K562 (cell line): Measurements from ENCODE around the gene GRHPR. TPM values are rescaled to one million over a fixed set of nuclear protein-coding genes. Genes with fewer than 3 reads are reported as not detected.

Experiments used
- ATAC-seq: fragments of 200-7000 bp; cut with Tn5 transposase; 3 replicates; pipeline ENCODE4 v1.9.1; 2020; ENCODE audit warnings: moderate library complexity
- BruUV-seq: library from RNA; stranded (reverse); fragments of 400-500 nt; replicated peaks from 2 replicates; lab custom pipeline; 2021; lab: Mats Ljungman, UMichigan
- CTCF ChIA-PET: fragments of 300-600 bp; formaldehyde crosslinking; extraction: SDS; loops from one replicate; lab custom pipeline; 2021; ENCODE audit warnings: low intra/inter-chr PET ratio; lab: Yijun Ruan, JAX
- POLR2A ChIA-PET: fragments of 300-600, 350-650 bp; sonication (Branson Sonifier 250); formaldehyde crosslinking; extraction: SDS; loops from one replicate; lab custom pipeline; 2021; ENCODE audit warnings: antibody characterized with exemption, inconsistent platforms; lab: Yijun Ruan, JAX
- DNase-seq, 4 experiments: peaks; one replicate each; pipeline versions ENCODE4 v3.0.0 to v3.0.0-alpha.2; 2011 to 2018; ENCODE audit warnings: low spot score in 3 of 4, mixed read lengths in 3 of 4; ENCODE audit errors: extremely low read depth in 1 of 4
- FAIRE-seq: peaks from 2 replicates; lab custom pipeline; 2011; peaks lifted over from hg19 to GRCh38; lab: Jason Lieb, UNC
- H2AFZ ChIP-seq: 2 replicates; pipeline ENCODE4 v1.6.0; 2011; ENCODE audit warnings: low read depth, low read length, control low read depth, inconsistent platforms
- H3K27ac ChIP-seq: fragments of 200-600 bp; 3 replicates; pipeline ENCODE4 v1.8.0; 2011; ENCODE audit warnings: low read depth, mild to moderate bottlenecking, control low read depth, inconsistent platforms, low read length, moderate library complexity, mixed read lengths; ENCODE audit errors: extremely low read depth
- H3K27me3 ChIP-seq, 2 experiments: fragments of 300-600 bp in 1 of 2; 2 replicates in 1 of 2; 3 replicates in 1 of 2; pipeline versions ENCODE4 v1.6.0 to v1.8.0; 2011; ENCODE audit warnings: inconsistent platforms in 2 of 2, low read length in 2 of 2, mild to moderate bottlenecking in 1 of 2, mixed read lengths in 1 of 2, moderate library complexity in 1 of 2; ENCODE audit not compliant: control insufficient read depth in 2 of 2, insufficient read depth in 2 of 2
- H3K36me3 ChIP-seq: fragments of 300-600 bp; 3 replicates; pipeline ENCODE4 v1.8.0; 2011; ENCODE audit warnings: mild to moderate bottlenecking, low read length, inconsistent platforms; ENCODE audit not compliant: control insufficient read depth, insufficient read depth
- H3K4me1 ChIP-seq, 2 experiments: fragments of 200-600 bp in 1 of 2; replicated peaks in 1 of 2; 2 replicates in 1 of 2; 3 replicates in 1 of 2; pipeline versions ENCODE4 v1.5.1 to v1.8.0; 2011; ENCODE audit warnings: inconsistent platforms in 2 of 2, low read length in 2 of 2, mild to moderate bottlenecking in 1 of 2, mixed read lengths in 1 of 2, moderate library complexity in 1 of 2; ENCODE audit not compliant: control insufficient read depth in 2 of 2, insufficient read depth in 2 of 2
- H3K4me2 ChIP-seq: 2 replicates; pipeline ENCODE4 v1.6.1; 2011; ENCODE audit warnings: low read length, control low read depth, inconsistent platforms, mixed read lengths; ENCODE audit not compliant: insufficient read depth
- H3K4me3 ChIP-seq: fragments of 200-600 bp; sonication (generic), shearing (Covaris generic); 2 replicates; pipeline ENCODE4 v1.5.1; 2016; ENCODE audit warnings: control low read depth, inconsistent platforms
- H3K79me2 ChIP-seq: fragments of 200-600 bp; 3 replicates; pipeline ENCODE4 v1.8.0; 2011; ENCODE audit warnings: low read length, inconsistent platforms; ENCODE audit not compliant: control insufficient read depth, insufficient read depth
- H3K9ac ChIP-seq, 2 experiments: 2 replicates each; pipeline versions ENCODE4 v1.6.0 to v1.6.1; 2011; ENCODE audit warnings: low read depth in 2 of 2, low read length in 2 of 2, control low read depth in 1 of 2, inconsistent platforms in 1 of 2, mild to moderate bottlenecking in 1 of 2, mixed read lengths in 1 of 2; ENCODE audit not compliant: insufficient read depth in 1 of 2
- H3K9me1 ChIP-seq: one replicate; pipeline ENCODE4 v1.6.0; 2011; ENCODE audit warnings: inconsistent platforms, mild to moderate bottlenecking, low read length, moderate library complexity; ENCODE audit not compliant: control insufficient read depth, insufficient read depth
- H3K9me3 ChIP-seq: replicated peaks from 2 replicates; pipeline ENCODE4 v1.5.1; 2011; ENCODE audit warnings: low read depth, low read length, inconsistent platforms; ENCODE audit not compliant: control insufficient read depth, insufficient read depth
- H4K20me1 ChIP-seq: replicated peaks from 2 replicates; pipeline ENCODE4 v1.6.1; 2011; ENCODE audit warnings: low read length, inconsistent platforms, mixed read lengths; ENCODE audit not compliant: control insufficient read depth, insufficient read depth
- CBX3 ChIP-seq, 2 experiments: IDR thresholded peaks; 1 replicate in 1 of 2; 2 replicates in 1 of 2; pipeline ENCODE4 v1.6.1; 2012; ENCODE audit warnings: inconsistent platforms in 2 of 2, low read length in 2 of 2, borderline replicate concordance in 1 of 2, control low read depth in 1 of 2
- FOXK1 ChIP-seq: sonication (generic); formaldehyde crosslinking; IDR thresholded peaks from 2 replicates; pipeline ENCODE4 v1.8.0; 2022; ENCODE audit warnings: missing genetic modification reagents, mild to moderate bottlenecking, borderline replicate concordance
- GATAD2B ChIP-seq: fragments of 450-650 bp; IDR thresholded peaks from 2 replicates; pipeline ENCODE4 v1.6.1; 2017; ENCODE audit warnings: mild to moderate bottlenecking, borderline replicate concordance
- MCM2 ChIP-seq: fragments of 450-650 bp; IDR thresholded peaks from 2 replicates; pipeline ENCODE4 v1.6.1; 2017; ENCODE audit warnings: low read depth, mild to moderate bottlenecking
- MCM3 ChIP-seq: fragments of 450-650 bp; IDR thresholded peaks from 2 replicates; pipeline ENCODE4 v1.6.1; 2016
- RFX1 ChIP-seq: fragments of 450-650 bp; IDR thresholded peaks from 2 replicates; pipeline ENCODE4 v1.6.1; 2016; ENCODE audit warnings: mild to moderate bottlenecking, moderate library complexity
- STAT6 ChIP-seq: sonication (generic); formaldehyde crosslinking; IDR thresholded peaks from 2 replicates; pipeline ENCODE4 v1.8.1; 2023; ENCODE audit warnings: mild to moderate bottlenecking, missing genetic modification reagents
- ZBTB8A ChIP-seq: fragments of 450-650 bp; IDR thresholded peaks from 2 replicates; pipeline ENCODE4 v1.6.1; 2018; ENCODE audit warnings: mild to moderate bottlenecking, moderate library complexity; ENCODE audit not compliant: partially characterized antibody
- ZNF197 ChIP-seq: fragments of 200-800 bp; sonication (Bioruptor generic); IDR thresholded peaks from 2 replicates; pipeline ENCODE4 v1.6.1; 2016; ENCODE audit warnings: low read depth, missing genetic modification characterization, missing compliant biosample characterization
- ZNF274 ChIP-seq: IDR thresholded peaks from 2 replicates; pipeline ENCODE4 v1.6.1; 2011; ENCODE audit warnings: low read depth, mild to moderate bottlenecking, low read length, moderate library complexity, borderline replicate concordance
- ZNF507 ChIP-seq: conservative IDR thresholded peaks from 2 replicates; pipeline ENCODE4 v1.6.1; 2017; ENCODE audit warnings: missing genetic modification characterization, missing compliant biosample characterization
- WGBS: fragments of 100-300 bp; shearing (Covaris generic); methylation state at CpG from one replicate; pipeline ENCODE4 v1.1.6; 2016; ENCODE audit warnings: low coverage, mixed read lengths; ENCODE audit not compliant: insufficient coverage; ENCODE audit errors: missing lambda C conversion rate; 5-methylcytosine and 5-hydroxymethylcytosine counted together
- in situ Hi-C: fragments of 300-500 bp; cut with MboI; formaldehyde crosslinking; loops from 4 replicates; pipeline ENCODE4 v1.15.0; 2018; ENCODE audit warnings: inconsistent platforms, mixed read lengths
- intact Hi-C: fragments of 100-400 bp; cut with micrococcal nuclease; formaldehyde crosslinking; loops from 2 replicates; pipeline ENCODE4 v1.14.2; 2022
- polyA plus RNA-seq, 8 experiments: library from polyadenylated mRNA; depleted of rRNA in 4 of 8; stranded (reverse) in 5 of 8; unstranded in 3 of 8; fragments of >200 nt; fragmentation: Nextera tagmentation in 2 of 8; fragmentation: Illumina TruSeq in 1 of 8; extraction: Ambion mirVana in 2 of 8; extraction: Trizol in 1 of 8; gene quantifications; 2 replicates each; pipeline versions ENCODE4 v1.2.1 to v1.2.3, GENCODE V29; 2011 to 2014; ENCODE audit warnings: inconsistent platforms in 1 of 8, missing spikeins in 1 of 8
- total RNA-seq, 7 experiments: library from RNA; depleted of rRNA in 6 of 7; stranded (reverse); fragments of >200 nt in 6 of 7; fragmentation: Illumina TruSeq in 2 of 7; extraction: Trizol in 2 of 7; gene quantifications; 2 replicates each; pipeline versions ENCODE4 v1.2.1 to v1.2.3, GENCODE V29; 2011 to 2021; ENCODE audit warnings: low replicate concordance in 1 of 7
- TF ChIP-seq, protein P1 (sequence below): fragments of 250-450 bp; sonication (Bioruptor Pico); IDR thresholded peaks from 2 replicates; pipeline ENCODE4 v1.4.0; 2020; ENCODE audit warnings: mild to moderate bottlenecking, moderate library complexity

GRHPR gene
- total and polyA plus RNA-seq, 9 of the 15 experiments (the other 6 are each of a cell fraction or from before 2014, with no cell fraction given), result 38.9 to 144 (median 120) TPM

- no peak overlapping the region for H3K9ac ChIP-seq
- TF ChIP-seq ZNF197, result no peak
- no peak for TF ChIP-seq ZNF507 (tag)
- no peak for TF ChIP-seq ZNF274
- no peak for TF ChIP-seq CBX3 (IDR thresholded peaks at IDR 0.05; ENCODE audit: borderline replicate concordance in 1 of 2, low read length in 2 of 2)
- TF ChIP-seq RFX1, result no peak
- no peak for TF ChIP-seq STAT6 (CRISPR knock-in tag)
- no peak for TF ChIP-seq FOXK1 (CRISPR knock-in tag)
- TF ChIP-seq ZBTB8A, result no peak
- TF ChIP-seq GATAD2B, result no peak
- TF ChIP-seq MCM2, result no peak
- TF ChIP-seq MCM3, result no peak
- TF ChIP-seq, protein P1, sequence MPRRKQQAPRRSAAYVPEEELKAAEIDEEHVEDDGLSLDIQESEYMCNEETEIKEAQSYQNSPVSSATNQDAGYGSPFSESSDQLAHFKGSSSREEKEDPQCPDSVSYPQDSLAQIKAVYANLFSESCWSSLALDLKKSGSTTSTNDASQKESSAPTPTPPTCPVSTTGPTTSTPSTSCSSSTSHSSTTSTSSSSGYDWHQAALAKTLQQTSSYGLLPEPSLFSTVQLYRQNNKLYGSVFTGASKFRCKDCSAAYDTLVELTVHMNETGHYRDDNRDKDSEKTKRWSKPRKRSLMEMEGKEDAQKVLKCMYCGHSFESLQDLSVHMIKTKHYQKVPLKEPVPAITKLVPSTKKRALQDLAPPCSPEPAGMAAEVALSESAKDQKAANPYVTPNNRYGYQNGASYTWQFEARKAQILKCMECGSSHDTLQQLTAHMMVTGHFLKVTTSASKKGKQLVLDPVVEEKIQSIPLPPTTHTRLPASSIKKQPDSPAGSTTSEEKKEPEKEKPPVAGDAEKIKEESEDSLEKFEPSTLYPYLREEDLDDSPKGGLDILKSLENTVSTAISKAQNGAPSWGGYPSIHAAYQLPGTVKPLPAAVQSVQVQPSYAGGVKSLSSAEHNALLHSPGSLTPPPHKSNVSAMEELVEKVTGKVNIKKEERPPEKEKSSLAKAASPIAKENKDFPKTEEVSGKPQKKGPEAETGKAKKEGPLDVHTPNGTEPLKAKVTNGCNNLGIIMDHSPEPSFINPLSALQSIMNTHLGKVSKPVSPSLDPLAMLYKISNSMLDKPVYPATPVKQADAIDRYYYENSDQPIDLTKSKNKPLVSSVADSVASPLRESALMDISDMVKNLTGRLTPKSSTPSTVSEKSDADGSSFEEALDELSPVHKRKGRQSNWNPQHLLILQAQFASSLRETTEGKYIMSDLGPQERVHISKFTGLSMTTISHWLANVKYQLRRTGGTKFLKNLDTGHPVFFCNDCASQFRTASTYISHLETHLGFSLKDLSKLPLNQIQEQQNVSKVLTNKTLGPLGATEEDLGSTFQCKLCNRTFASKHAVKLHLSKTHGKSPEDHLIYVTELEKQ (CRISPR knock-in tag), result no peak
- no peak overlapping the region for H3K4me2 ChIP-seq
- no peaks in the 10 kb centered on the region for H3K9me1 ChIP-seq
- POLR2A ChIA-PET, result interaction anchor here (0.9 to 1.2 kb wide), 3 partner anchors 10 to 23 kb away, joined by 3 to 6 read pairs (median 5); no protein-coding TSS in a partner anchor
- 100% methylated on average over 1 of the region's 1 CpG for WGBS
- H4K20me1 ChIP-seq, result peaks cover 11% of the 10 kb centered on the region
- H3K27ac ChIP-seq, result no peak overlapping the region
- DNase-seq (no peak), FAIRE-seq (no peak), ATAC-seq (no peak)
- peaks cover 9% of the 10 kb centered on the region; the same call in 1 of the 3 replicates for H3K36me3 ChIP-seq
- H3K4me1 ChIP-seq, result peaks cover 2 to 4% of the 10 kb centered on the region in 2 experiments; a peak in 3 of 5 replicates
- H3K27me3 ChIP-seq, result no peaks in the 10 kb centered on the region
- H3K4me3 ChIP-seq, result no peak overlapping the region
- BruUV-seq, result no TSS peak
- no peak overlapping the region for H2AFZ ChIP-seq
- H3K9me3 ChIP-seq, result 0 out of 2 replicates have a peak, but pooled peaks cover 2% of the 10 kb centered on the region
- intact Hi-C loops (no loop called here), in situ Hi-C loops (no loop called here)
- H3K79me2 ChIP-seq, result peaks cover 90% of the 10 kb centered on the region
- CTCF ChIA-PET, result no interaction called here
These were observed 34.3 kb downstream of the GRHPR start for GRCh38 chr9:37456817-37457216.
